HCT116 (cell line): ENCODE measurements around the gene IRF4. TPM values are rescaled to one million over a fixed set of nuclear protein-coding genes. Genes with fewer than 3 reads are reported as not detected.

Experiments used
- ATAC-seq: fragments of 200-7000 bp; cut with Tn5 transposase; 2 replicates; pipeline ENCODE4 v1.9.1; 2020; ENCODE audit warnings: mild to moderate bottlenecking, moderate library complexity
- BruUV-seq: library from RNA; stranded (reverse); fragments of 400-500 nt; replicated peaks from 2 replicates; lab custom pipeline; 2021; lab: Mats Ljungman, UMichigan
- CTCF ChIA-PET: fragments of 300-600 bp; sonication (Branson Sonifier 250); formaldehyde crosslinking; loops from one replicate; lab custom pipeline; 2021; ENCODE audit warnings: antibody characterized with exemption; lab: Charles Lee
- POLR2A ChIA-PET: fragments of 300-600, 350-600 bp; sonication (Branson Sonifier 250); formaldehyde crosslinking; loops from one replicate; lab custom pipeline; 2021; ENCODE audit warnings: antibody characterized with exemption; lab: Charles Lee
- RAD21 ChIA-PET, 2 experiments: fragments of 300-600 bp; sonication (Branson Sonifier 250); formaldehyde crosslinking; loops; one replicate each; lab custom pipeline; 2023; ENCODE audit warnings: low total read pairs in 2 of 2; ENCODE audit not compliant: uncharacterized antibody in 2 of 2, unreplicated experiment in 2 of 2, low non-redundant PET in 1 of 2; lab: Charles Lee
- DNase-seq: peaks from one replicate; pipeline ENCODE4 v3.0.0-alpha.2; 2010; ENCODE audit warnings: low read depth, low spot score
- H2AFZ ChIP-seq: fragments of 200-600 bp; shearing (Covaris generic), sonication (generic); 2 replicates; pipeline ENCODE4 v1.6.1; 2017; ENCODE audit warnings: low read depth, mixed run types, mixed read lengths, antibody characterized with exemption, low read length; ENCODE audit not compliant: poor library complexity, severe bottlenecking
- H3K27ac ChIP-seq: 2 replicates; pipeline ENCODE4 v1.5.1; 2012; ENCODE audit warnings: low read depth, low read length
- H3K27me3 ChIP-seq: fragments of 200-600 bp; sonication (generic); 2 replicates; pipeline ENCODE4 v1.6.1; 2016; ENCODE audit warnings: mixed run types, low read length, mixed read lengths; ENCODE audit not compliant: insufficient read depth
- H3K36me3 ChIP-seq, 2 experiments: fragments of 200-500 bp in 1 of 2; fragments of 200-600 bp in 1 of 2; sonication (Bioruptor generic) in 1 of 2; sonication (generic) in 1 of 2; 2 replicates each; pipeline versions ENCODE4 v1.5.1 to v1.6.1; 2014 to 2016; ENCODE audit warnings: low read length in 2 of 2, inconsistent platforms in 1 of 2, mixed read lengths in 1 of 2, mixed run types in 1 of 2; ENCODE audit not compliant: insufficient read depth in 2 of 2, control insufficient read depth in 1 of 2
- H3K4me1 ChIP-seq, 2 experiments: fragments of 200-600 bp in 1 of 2; sonication (generic) in 1 of 2; 2 replicates each; pipeline versions ENCODE4 v1.5.1 to v1.6.1; 2012 to 2017; ENCODE audit warnings: low read length in 2 of 2, inconsistent platforms in 1 of 2, mild to moderate bottlenecking in 1 of 2, mixed read lengths in 1 of 2, mixed run types in 1 of 2, moderate library complexity in 1 of 2; ENCODE audit not compliant: insufficient read depth in 2 of 2, control insufficient read depth in 1 of 2
- H3K4me2 ChIP-seq: fragments of 200-600 bp; sonication (generic); 2 replicates; pipeline ENCODE4 v1.6.1; 2017; ENCODE audit warnings: mixed run types, low read length, mixed read lengths
- H3K4me3 ChIP-seq, 2 experiments: fragments of 200-600 bp in 1 of 2; sonication (generic) in 1 of 2; replicated peaks in 1 of 2; 2 replicates each; pipeline ENCODE4 v1.5.1; 2011 to 2016; ENCODE audit warnings: low read length in 2 of 2, control low read depth in 1 of 2, low read depth in 1 of 2, mild to moderate bottlenecking in 1 of 2, mixed read lengths in 1 of 2, mixed run types in 1 of 2
- H3K79me2 ChIP-seq: fragments of 200-600 bp; sonication (generic); 2 replicates; pipeline ENCODE4 v1.6.1; 2017; ENCODE audit warnings: mild to moderate bottlenecking, mixed run types, low read length, moderate library complexity, mixed read lengths; ENCODE audit not compliant: insufficient read depth
- H3K9ac ChIP-seq: fragments of 200-600 bp; sonication (generic); 2 replicates; pipeline ENCODE4 v1.6.1; 2016; ENCODE audit warnings: low read length, mixed read lengths
- H3K9me2 ChIP-seq: fragments of 200-600 bp; sonication (generic), shearing (Covaris generic); 2 replicates; pipeline ENCODE4 v1.6.1; 2017; ENCODE audit warnings: mixed run types, mild to moderate bottlenecking, moderate library complexity; ENCODE audit not compliant: insufficient read depth
- H3K9me3 ChIP-seq, 2 experiments: fragments of 200-500 bp in 1 of 2; fragments of 200-600 bp in 1 of 2; sonication (Bioruptor generic) in 1 of 2; sonication (generic) in 1 of 2; 2 replicates each; pipeline ENCODE4 v1.6.1; 2014 to 2017; ENCODE audit warnings: low read length in 2 of 2, mixed read lengths in 2 of 2, inconsistent platforms in 1 of 2, low read depth in 1 of 2, mild to moderate bottlenecking in 1 of 2, mixed run types in 1 of 2, moderate library complexity in 1 of 2; ENCODE audit not compliant: control insufficient read depth in 1 of 2, insufficient read depth in 1 of 2
- H4K20me1 ChIP-seq: fragments of 200-600 bp; sonication (generic), shearing (Covaris generic); 2 replicates; pipeline ENCODE4 v1.6.1; 2017; ENCODE audit warnings: mixed run types, mild to moderate bottlenecking, moderate library complexity; ENCODE audit not compliant: insufficient read depth
- ATF3 ChIP-seq: IDR thresholded peaks from 2 replicates; pipeline ENCODE4 v1.6.1; 2012
- CBX3 ChIP-seq: IDR thresholded peaks from 2 replicates; pipeline ENCODE4 v1.6.1; 2012; ENCODE audit warnings: low read depth
- CEBPB ChIP-seq: IDR thresholded peaks from 2 replicates; pipeline ENCODE4 v1.6.1; 2012; ENCODE audit warnings: low read depth
- CTCF ChIP-seq, 3 experiments: fragments of 200-600 bp in 1 of 3; sonication (generic) in 1 of 3; IDR thresholded peaks in 2 of 3; conservative IDR thresholded peaks in 1 of 3; 2 replicates each; pipeline ENCODE4 v1.5.1; 2012 to 2017; ENCODE audit warnings: low read depth in 2 of 3, low read length in 2 of 3, antibody characterized with exemption in 1 of 3, borderline replicate concordance in 1 of 3, control low read depth in 1 of 3, mild to moderate bottlenecking in 1 of 3, mixed read lengths in 1 of 3, mixed run types in 1 of 3, moderate library complexity in 1 of 3; ENCODE audit not compliant: insufficient read depth in 1 of 3
- EGR1 ChIP-seq: IDR thresholded peaks from 2 replicates; pipeline ENCODE4 v1.6.1; 2012; ENCODE audit warnings: low read depth
- EZH2 ChIP-seq: fragments of 200-600 bp; sonication (generic); IDR thresholded peaks from 2 replicates; pipeline ENCODE4 v1.6.1; 2017; ENCODE audit warnings: antibody characterized with exemption, mixed run types
- EZH2phosphoT487 ChIP-seq: fragments of 200-600 bp; IDR thresholded peaks from 2 replicates; pipeline ENCODE4 v1.6.1; 2018; ENCODE audit warnings: antibody characterized with exemption, borderline replicate concordance
- FOSL1 ChIP-seq: IDR thresholded peaks from 2 replicates; pipeline ENCODE4 v1.6.1; 2012; ENCODE audit warnings: low read depth
- JUND ChIP-seq: IDR thresholded peaks from 2 replicates; pipeline ENCODE4 v1.6.1; 2012
- MAX ChIP-seq: IDR thresholded peaks from 2 replicates; pipeline ENCODE4 v1.6.1; 2012
- POLR2A ChIP-seq: IDR thresholded peaks from 2 replicates; pipeline ENCODE4 v1.7.0; 2011; ENCODE audit warnings: borderline replicate concordance; ENCODE audit not compliant: insufficient read depth, insufficient read length; ENCODE audit errors: extremely low read depth
- POLR2AphosphoS5 ChIP-seq: IDR thresholded peaks from 2 replicates; pipeline ENCODE4 v1.6.1; 2011; ENCODE audit warnings: mild to moderate bottlenecking, low read depth, low read length, moderate library complexity
- REST ChIP-seq: IDR thresholded peaks from 2 replicates; pipeline ENCODE4 v1.6.1; 2012; ENCODE audit warnings: low read depth
- SIN3A ChIP-seq: IDR thresholded peaks from 2 replicates; pipeline ENCODE4 v1.6.1; 2012; ENCODE audit warnings: low read depth
- SP1 ChIP-seq: IDR thresholded peaks from 2 replicates; pipeline ENCODE4 v1.6.1; 2012; ENCODE audit warnings: low read depth
- SRF ChIP-seq: IDR thresholded peaks from 2 replicates; pipeline ENCODE4 v1.6.1; 2012; ENCODE audit warnings: low read depth
- YY1 ChIP-seq: IDR thresholded peaks from 2 replicates; pipeline ENCODE4 v1.6.1; 2011; ENCODE audit warnings: low read length, low read depth, moderate library complexity, mild to moderate bottlenecking; ENCODE audit not compliant: insufficient replicate concordance; ENCODE audit errors: extremely low read depth
- ZBTB33 ChIP-seq: IDR thresholded peaks from 2 replicates; pipeline ENCODE4 v1.6.1; 2011; ENCODE audit warnings: mild to moderate bottlenecking, low read length, moderate library complexity; ENCODE audit not compliant: insufficient replicate concordance; ENCODE audit errors: extremely low read depth
- ZFX ChIP-seq: fragments of 450-650 bp; IDR thresholded peaks from 2 replicates; pipeline ENCODE4 v1.6.1; 2017
- ZNF274 ChIP-seq: fragments of 200-500 bp; sonication (Bioruptor generic); IDR thresholded peaks from 2 replicates; pipeline ENCODE4 v1.6.1; 2014; ENCODE audit warnings: mild to moderate bottlenecking, low read depth, low read length, inconsistent platforms
- intact Hi-C: fragments of 100-400 bp; cut with micrococcal nuclease; formaldehyde crosslinking; loops from 2 replicates; pipeline ENCODE4 v1.10.0; 2022
- total RNA-seq: library from RNA; stranded (reverse); gene quantifications from one replicate; pipeline ENCODE4 v1.2.1, GENCODE V29; 2021; ENCODE audit not compliant: unreplicated experiment

The IRF4 gene
- total RNA-seq, 1 experiment from 2014 or later = 1.2 TPM

GRCh38 chr6:431504-431903, 40.0 kb downstream of the IRF4 start:
- Histone ChIP-seq H3K79me2 (no peaks in the 10 kb centered on the region), H3K4me1 (peaks cover 5 to 31% of the 10 kb centered on the region in 2 experiments), H3K4me3 (no peak overlapping the region), H3K9ac (no peak overlapping the region), H3K9me3 (no peaks in the 10 kb centered on the region), H2AFZ (no peak overlapping the region), H3K27me3 (no peaks in the 10 kb centered on the region)
- BruUV-seq = no TSS peak
- RAD21 ChIA-PET = no interaction called here
- intact Hi-C loops = no loop called here
- CTCF ChIA-PET = no interaction called here
- ATAC-seq = no peak
- no peak for TF ChIP-seq EZH2
- TF ChIP-seq CTCF (IDR thresholded peaks at IDR 0.05 in 2 of 3, conservative IDR thresholded peaks at IDR 0.05 in 1 of 3; ENCODE audit: borderline replicate concordance in 1 of 3, insufficient read depth in 1 of 3, low read depth in 2 of 3, low read length in 2 of 3) = no peak
- TF ChIP-seq ZNF274 = no peak
- TF ChIP-seq MAX = no peak
- no peak for TF ChIP-seq CBX3
- no peak for TF ChIP-seq SP1
- no peak for TF ChIP-seq SRF
- TF ChIP-seq ZBTB33 = no peak
- TF ChIP-seq JUND = no peak
- no peak for TF ChIP-seq YY1
- no peak for TF ChIP-seq EGR1
- TF ChIP-seq EZH2phosphoT487 = no peak
- no peak for TF ChIP-seq POLR2AphosphoS5
- TF ChIP-seq ATF3 = no peak
- TF ChIP-seq SIN3A = no peak
- TF ChIP-seq ZFX = no peak
- no peak for TF ChIP-seq REST
- TF ChIP-seq FOSL1 = no peak
- no peak for TF ChIP-seq CEBPB
- no peak for TF ChIP-seq POLR2A
- TF ChIP-seq, all 23 proteins: peak for 0
- H3K27ac ChIP-seq = no peak overlapping the region
- peak overlapping the region; percentile 12; the same call in 1 of the 2 replicates for H3K4me2 ChIP-seq
- no peaks in the 10 kb centered on the region for H3K9me2 ChIP-seq
- POLR2A ChIA-PET = no interaction called here
- H3K36me3 ChIP-seq = no peaks in the 10 kb centered on the region
- no peaks in the 10 kb centered on the region for H4K20me1 ChIP-seq
- no peak for DNase-seq
